ENCODE results near the gene SOWAHB.

Gene SOWAHB

DNA sequence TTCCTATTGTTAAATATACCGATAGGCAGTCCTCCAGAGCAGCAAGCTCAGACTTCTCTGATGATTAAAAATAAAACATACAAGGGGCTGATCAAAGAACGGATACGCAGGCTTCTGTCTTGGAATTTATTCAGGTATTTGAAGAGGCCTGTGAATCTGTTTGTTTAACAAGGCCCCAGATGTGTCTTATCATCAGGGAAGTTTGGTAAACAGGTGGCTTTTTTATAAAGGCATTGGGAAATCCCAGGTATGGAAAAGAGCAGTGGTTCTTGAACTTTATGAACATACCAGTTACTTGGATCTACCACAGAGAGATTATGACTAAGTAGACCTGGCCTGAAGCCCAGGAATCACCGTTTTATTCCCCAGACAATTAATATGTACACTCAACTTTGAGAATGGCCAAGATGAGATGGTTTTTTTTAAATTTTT is 47.9 kb downstream of the SOWAHB start:
- DNase-seq, result no peak
